ENCODE data around the gene NAIF1.
"Not testable (repeated sequence)": the region's sequence is repeated elsewhere in the genome, so short reads cannot be mapped to it uniquely, and the experiment has no call there.

Gene NAIF1

DNA sequence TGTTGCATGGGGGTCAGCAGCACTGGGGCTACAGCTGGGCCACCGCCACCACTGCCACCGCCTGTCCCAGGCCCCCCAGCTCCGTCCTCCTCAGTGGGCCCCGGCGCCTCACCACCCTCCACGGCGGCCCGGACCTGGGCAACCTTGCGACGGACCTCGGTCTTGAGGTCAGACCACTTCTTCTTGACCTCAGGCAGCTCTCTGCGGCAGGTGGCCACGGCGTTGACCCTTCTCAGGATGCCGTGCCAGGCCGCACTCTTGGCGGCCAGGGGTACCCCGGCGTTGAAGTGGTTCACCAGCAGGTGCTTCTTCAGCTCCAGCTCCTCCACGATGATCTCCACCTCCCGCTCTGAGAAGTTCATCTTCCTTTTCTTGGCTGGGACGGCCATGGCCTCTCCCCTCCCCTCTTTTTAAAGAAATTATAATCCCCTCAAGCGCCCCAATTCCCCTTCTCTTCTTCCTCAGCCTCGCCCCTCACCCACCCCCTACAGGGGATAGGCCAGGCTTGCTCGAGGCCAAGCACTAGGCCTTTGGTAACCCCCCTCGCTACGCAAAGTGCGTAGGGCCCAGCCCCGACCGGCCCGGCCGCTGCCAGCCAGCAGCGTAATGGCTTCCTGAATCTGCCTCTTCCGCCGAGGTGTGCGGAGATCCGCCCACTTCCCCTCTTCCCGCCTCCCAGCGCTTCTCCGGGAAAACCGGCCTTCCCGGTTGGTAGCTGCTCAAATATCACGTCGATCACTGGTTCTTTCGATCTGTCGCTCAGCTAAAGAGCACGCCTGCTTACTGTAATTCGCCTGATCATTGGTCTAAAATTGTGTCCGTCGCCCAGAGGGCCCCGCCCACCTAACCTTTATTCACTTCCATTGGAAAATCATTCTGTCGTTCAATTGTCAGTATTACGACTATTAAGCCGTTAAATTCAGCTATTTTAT, at the start of gene NAIF1:
Gene NAIF1, minus strand, starts transcription at position 608 of the 932 bp plus-strand sequence. Its CDS starts 219 bp downstream, at position 389.
- DNase-seq: peak; percentile 97
- Mint-ChIP-seq H3K9me3 (no peaks in the 10 kb centered on the region), H3K27me3 (no peaks in the 10 kb centered on the region), H3K36me3 (ENCODE audit: low read depth) (peaks cover 27% of the 10 kb centered on the region), H3K27ac (no peak within 1 kb of the TSS), H3K4me3 (peak within 1 kb of the TSS; percentile 94), H3K4me1 (ENCODE audit: low read depth) (peaks cover 62% of the 10 kb centered on the region)

- H3K36me3 Mint-ChIP-seq (ENCODE audit: low read depth): peaks cover 59% of the 10 kb centered on the region
- H3K4me3 Mint-ChIP-seq: no peak overlapping the region
- H3K4me1 Mint-ChIP-seq (ENCODE audit: low read depth): peaks cover 11% of the 10 kb centered on the region
- H3K9me3 Mint-ChIP-seq: no peaks in the 10 kb centered on the region
- DNase-seq: no peak
- no peak overlapping the region for H3K27ac Mint-ChIP-seq
- H3K27me3 Mint-ChIP-seq: no peaks in the 10 kb centered on the region
Measured at GRCh38 chr9:128116104-128117083, 49.3 kb upstream of the NAIF1 start.

DNA sequence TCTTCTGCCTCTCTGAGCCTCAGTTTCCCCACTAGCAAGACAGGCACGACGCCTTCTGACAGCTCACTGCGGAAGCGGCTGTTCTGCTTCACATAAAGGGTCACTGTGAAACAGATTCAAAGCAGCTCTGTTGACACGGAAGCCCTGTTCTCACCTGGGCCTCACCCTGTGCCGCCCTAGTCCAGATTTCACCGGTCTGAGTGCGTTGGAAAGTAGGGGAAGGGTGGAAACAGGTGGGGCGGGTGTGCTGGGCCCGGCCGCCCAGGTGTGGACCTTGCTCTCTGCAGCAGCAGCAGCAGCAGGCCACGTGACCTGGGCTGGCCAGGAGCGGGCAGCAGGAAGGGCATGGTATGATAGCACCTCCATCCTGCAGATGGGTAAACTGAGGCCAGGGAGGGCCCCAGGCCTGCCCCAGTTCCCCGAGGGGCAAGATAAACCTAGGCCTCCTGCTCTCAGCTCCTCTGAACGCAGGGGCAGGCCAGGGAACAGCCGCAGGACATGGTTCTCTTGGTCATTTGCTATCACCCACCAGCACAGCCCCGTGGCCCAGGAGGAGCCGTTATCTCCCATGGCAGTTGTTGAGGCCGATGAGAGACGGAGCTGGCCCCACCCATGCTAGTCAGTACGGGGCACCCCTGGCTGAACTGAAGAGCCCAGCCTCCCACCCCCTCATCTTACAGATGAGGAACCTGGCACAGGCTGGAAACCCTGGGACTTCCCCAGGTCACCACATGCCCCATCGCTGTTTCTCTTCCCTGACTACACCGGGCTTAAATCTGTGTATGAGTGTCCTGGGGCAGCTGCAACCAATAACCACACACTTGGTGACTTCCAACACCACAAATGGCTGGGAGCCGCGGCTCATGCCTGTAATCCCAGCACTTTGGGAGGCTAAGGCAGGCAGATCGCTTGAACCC, 48.3 kb upstream of the NAIF1 start:
- Mint-ChIP-seq H3K4me1 (ENCODE audit: low read depth) (peaks cover 11% of the 10 kb centered on the region), H3K27ac (no peak overlapping the region), H3K36me3 (ENCODE audit: low read depth) (peaks cover 58% of the 10 kb centered on the region), H3K4me3 (no peak overlapping the region), H3K27me3 (no peaks in the 10 kb centered on the region), H3K9me3 (no peaks in the 10 kb centered on the region)
- DNase-seq: no peak

DNA sequence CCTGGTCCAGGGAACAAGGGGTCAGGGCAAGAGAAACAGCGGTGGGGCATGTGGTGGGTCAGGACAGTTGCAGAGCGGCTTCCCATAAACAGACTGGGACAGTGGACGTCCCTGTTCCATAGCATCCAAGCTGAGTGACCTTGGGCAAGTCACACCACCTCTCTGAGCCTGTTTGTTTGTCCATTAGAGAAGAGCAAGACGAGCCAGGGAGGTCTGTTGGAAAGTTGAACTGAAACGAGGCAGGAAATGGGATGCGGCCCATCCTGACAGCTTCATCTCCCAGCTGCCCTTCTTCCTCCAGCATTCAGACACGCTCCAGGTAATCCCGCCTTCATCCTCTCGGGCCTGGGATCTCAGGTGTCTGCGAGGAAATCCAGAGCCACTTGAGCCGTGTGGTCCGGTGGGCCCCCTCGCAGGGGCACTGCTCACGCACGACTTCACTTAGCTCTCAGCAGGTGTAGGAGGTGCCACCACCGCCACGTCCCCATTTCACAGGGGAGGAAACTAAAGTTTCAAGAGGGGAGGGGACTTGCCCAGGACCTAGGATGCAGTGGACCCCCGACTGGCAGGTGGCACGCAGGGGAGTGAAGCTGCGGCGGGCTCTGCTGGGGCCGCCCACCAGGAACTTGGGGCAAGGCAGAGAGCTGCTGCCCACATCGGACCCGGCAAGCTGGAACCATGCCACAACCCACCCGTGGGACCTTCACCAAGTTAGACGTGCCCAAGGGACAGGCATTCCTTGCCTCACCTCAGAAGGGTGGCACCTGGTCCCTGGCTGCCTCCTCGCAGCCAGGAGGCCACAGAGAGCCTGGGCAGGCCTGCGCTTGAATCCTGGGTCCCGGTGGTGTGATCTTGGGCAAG, 47.4 kb upstream of the NAIF1 start:
- H3K36me3 Mint-ChIP-seq (ENCODE audit: low read depth): peaks cover 58% of the 10 kb centered on the region
- no peaks in the 10 kb centered on the region for H3K9me3 Mint-ChIP-seq
- H3K4me3 Mint-ChIP-seq: no peak overlapping the region
- H3K27ac Mint-ChIP-seq: no peak overlapping the region
- DNase-seq: no peak
- no peaks in the 10 kb centered on the region for H3K27me3 Mint-ChIP-seq
- peaks cover 11% of the 10 kb centered on the region for H3K4me1 Mint-ChIP-seq (ENCODE audit: low read depth)

DNA sequence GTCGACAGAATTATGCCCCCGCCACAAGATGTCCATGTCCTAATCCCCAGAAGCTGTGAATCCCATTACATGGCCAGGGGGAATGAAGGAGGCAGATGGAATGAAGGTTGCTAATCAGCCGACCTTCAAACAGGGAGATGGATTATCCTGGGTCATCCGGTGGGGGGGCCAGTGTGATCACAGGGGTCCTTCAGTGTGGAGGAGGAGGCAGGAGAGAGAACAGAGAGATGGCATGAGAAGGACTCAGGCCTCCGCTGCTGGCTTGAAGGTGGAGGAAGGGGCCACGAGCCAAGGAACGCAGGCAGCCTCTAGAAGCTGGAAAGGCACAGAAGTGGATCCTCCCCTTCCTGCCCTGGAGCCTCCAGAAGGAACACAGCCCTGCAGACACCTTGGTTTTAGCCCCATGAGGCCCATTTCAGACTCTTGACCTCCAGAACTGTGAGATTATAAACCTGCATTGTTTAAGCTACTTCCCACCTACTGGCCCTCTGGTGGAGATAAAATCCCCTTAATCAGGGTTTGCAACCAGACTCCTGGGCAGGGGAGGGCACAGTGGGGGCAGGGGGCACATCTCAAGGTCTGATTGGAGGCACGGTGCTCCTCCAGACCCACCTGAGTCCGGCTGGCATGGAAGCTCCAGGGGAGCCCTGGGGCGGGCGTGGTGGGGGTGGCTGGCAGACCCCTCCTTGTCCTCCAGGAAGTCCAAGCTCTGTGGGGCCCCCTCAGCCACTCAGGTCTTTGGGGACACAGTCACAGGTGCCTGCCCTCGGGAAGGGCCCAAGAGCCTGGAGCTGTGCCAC, 46.6 kb upstream of the NAIF1 start:
- Mint-ChIP-seq H3K36me3 (ENCODE audit: low read depth) (peaks cover 64% of the 10 kb centered on the region), H3K4me3 (no peak overlapping the region), H3K4me1 (ENCODE audit: low read depth) (peaks cover 11% of the 10 kb centered on the region), H3K9me3 (no peaks in the 10 kb centered on the region), H3K27ac (no peak overlapping the region), H3K27me3 (no peaks in the 10 kb centered on the region)
- no peak for DNase-seq

DNA sequence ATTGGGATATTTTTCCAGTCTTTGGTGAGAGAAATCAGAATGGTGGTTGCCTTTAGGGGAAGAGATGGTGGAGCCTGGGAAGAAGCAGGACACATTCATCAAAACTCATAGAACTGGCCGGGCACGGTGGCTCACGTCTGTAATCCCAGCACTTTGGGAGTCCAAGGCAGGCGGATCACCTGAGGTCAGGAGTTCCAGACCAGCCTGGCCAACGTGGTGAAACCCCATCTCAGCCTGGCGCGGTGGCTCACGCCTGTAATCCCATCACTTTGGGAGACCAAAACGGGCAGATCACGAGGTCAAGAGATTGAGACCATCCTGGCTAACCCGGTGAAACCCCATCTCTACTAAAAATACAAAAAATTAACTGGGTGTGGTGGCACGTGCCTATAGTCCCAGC, 44.6 kb upstream of the NAIF1 start:
- peak overlapping the region; percentile 22 for H3K27ac Mint-ChIP-seq
- not testable (repeated sequence) for H3K9me3 Mint-ChIP-seq

DNA sequence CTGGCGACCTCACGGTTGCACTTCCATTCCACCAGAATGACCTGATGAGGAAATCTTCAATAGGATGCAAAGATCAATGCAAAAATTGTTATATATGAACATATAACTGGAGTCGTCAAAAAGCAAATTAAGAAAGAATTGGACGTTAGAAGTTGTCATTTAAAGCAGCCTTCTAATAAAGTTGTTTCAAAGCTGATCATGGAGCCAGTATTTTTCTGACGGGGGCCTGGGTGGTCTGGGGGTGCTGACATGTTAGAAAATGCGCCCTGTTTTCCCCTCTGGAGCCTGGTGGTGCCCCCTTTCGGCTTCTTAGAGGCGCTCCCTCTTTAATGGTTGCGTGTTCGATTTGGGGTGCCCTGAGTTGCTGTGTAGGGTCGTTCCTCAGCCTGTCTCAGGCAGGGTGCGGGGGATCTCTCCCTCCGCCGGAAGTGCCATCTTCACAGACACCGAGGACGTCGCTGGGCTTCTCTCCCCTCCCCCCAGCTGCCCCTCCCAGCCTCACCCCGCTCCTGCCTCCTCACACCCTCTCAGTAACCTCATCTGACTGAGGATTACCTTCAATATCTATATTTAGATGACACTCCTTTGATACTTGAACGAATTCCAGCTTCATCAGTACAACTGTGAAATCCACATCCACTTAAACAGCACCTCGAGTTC, 42.1 kb upstream of the NAIF1 start:
- Mint-ChIP-seq H3K27me3 (no peaks in the 10 kb centered on the region), H3K36me3 (ENCODE audit: low read depth) (peaks cover 76% of the 10 kb centered on the region), H3K27ac (no peak overlapping the region), H3K4me1 (ENCODE audit: low read depth) (peaks cover 2% of the 10 kb centered on the region), H3K4me3 (no peak overlapping the region), H3K9me3 (no peaks in the 10 kb centered on the region)
- no peak for DNase-seq

More for the DNA sequence above, 44.6 kb upstream of the NAIF1 start:
- H3K4me3 Mint-ChIP-seq; H3K4me1 Mint-ChIP-seq (ENCODE audit: low read depth); H3K27me3 Mint-ChIP-seq; DNase-seq: not testable (repeated sequence)
- H3K36me3 Mint-ChIP-seq (ENCODE audit: low read depth): peaks cover 79% of the 10 kb centered on the region

DNA sequence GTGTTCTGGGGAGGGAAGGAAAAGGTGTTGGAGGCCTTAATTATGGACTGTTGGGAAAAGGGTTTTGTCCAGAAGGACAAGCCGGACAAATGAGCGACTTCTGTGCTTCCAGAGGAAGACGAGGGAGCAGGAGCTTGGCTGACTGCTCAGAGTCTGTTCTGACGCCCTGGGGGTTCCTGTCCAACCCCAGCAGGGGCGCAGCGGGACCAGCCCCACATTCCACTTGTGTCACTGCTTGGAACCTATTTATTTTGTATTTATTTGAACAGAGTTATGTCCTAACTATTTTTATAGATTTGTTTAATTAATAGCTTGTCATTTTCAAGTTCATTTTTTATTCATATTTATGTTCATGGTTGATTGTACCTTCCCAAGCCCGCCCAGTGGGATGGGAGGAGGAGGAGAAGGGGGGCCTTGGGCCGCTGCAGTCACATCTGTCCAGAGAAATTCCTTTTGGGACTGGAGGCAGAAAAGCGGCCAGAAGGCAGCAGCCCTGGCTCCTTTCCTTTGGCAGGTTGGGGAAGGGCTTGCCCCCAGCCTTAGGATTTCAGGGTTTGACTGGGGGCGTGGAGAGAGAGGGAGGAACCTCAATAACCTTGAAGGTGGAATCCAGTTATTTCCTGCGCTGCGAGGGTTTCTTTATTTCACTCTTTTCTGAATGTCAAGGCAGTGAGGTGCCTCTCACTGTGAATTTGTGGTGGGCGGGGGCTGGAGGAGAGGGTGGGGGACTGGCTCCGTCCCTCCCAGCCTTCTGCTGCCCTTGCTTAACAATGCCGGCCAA, 41.3 kb upstream of the NAIF1 start:
- H3K27ac Mint-ChIP-seq: peak overlapping the region; percentile 53
- no peak overlapping the region for H3K4me3 Mint-ChIP-seq
- DNase-seq: no peak
- H3K36me3 Mint-ChIP-seq (ENCODE audit: low read depth): peaks cover 76% of the 10 kb centered on the region
- no peaks in the 10 kb centered on the region for H3K27me3 Mint-ChIP-seq
- H3K9me3 Mint-ChIP-seq: no peaks in the 10 kb centered on the region
- H3K4me1 Mint-ChIP-seq (ENCODE audit: low read depth): peaks cover 8% of the 10 kb centered on the region

GRCh38 chr9:128107468-128108268, 40.5 kb upstream of the NAIF1 start:
- no peak for DNase-seq
- Mint-ChIP-seq H3K9me3 (no peaks in the 10 kb centered on the region), H3K4me1 (ENCODE audit: low read depth) (peaks cover 15% of the 10 kb centered on the region), H3K4me3 (no peak overlapping the region), H3K27me3 (no peaks in the 10 kb centered on the region), H3K27ac (peak overlapping the region; percentile 53), H3K36me3 (ENCODE audit: low read depth) (peaks cover 79% of the 10 kb centered on the region)

DNA sequence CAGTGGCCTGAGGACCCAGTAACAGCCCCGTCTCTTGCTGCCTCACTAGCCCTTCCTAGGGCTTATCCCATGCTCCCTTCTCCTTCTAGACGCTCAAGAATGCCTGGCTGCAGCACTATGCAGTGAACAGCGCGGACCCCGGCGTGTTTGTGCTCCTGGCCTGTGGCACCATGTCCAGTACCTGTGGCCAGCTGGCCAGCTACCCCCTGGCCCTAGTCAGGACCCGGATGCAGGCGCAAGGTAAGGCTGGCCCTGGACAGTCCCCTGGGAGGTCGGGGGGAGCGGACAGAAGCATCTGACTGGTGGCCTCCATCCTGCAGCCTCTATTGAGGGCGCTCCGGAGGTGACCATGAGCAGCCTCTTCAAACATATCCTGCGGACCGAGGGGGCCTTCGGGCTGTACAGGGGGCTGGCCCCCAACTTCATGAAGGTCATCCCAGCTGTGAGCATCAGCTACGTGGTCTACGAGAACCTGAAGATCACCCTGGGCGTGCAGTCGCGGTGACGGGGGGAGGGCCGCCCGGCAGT, 39.9 kb upstream of the NAIF1 start:
- no peak for DNase-seq

More for the DNA sequence above, 39.9 kb upstream of the NAIF1 start:
- Mint-ChIP-seq H3K4me3 (no peak overlapping the region), H3K9me3 (no peaks in the 10 kb centered on the region), H3K4me1 (ENCODE audit: low read depth) (peaks cover 22% of the 10 kb centered on the region), H3K27me3 (no peaks in the 10 kb centered on the region), H3K27ac (peak overlapping the region; percentile 30), H3K36me3 (ENCODE audit: low read depth) (peaks cover 85% of the 10 kb centered on the region)

Measured in activated T-cell treated with anti-CD3 and anti-CD28 coated beads, Interleukin-2, amount 50 U/mL, for 24 hours (primary cell).